ENCODE data around the gene AKAP10. TPM values are rescaled to one million over a fixed set of nuclear protein-coding genes. Genes with fewer than 3 reads are reported as not detected.

The AKAP10 gene
- total and polyA plus RNA-seq, 7 donors: 4.2 to 16.8 (median 11.1) TPM

GRCh38 chr17:20010936-20011335, 33.3 kb upstream of the AKAP10 start:
- Histone ChIP-seq H3K36me3 (ENCODE audit: insufficient read depth in 1 of 2, low read depth in 1 of 2) (no peaks in the 10 kb centered on the region), H3K27me3 (ENCODE audit: insufficient read depth in 3 of 3, low read length in 2 of 3) (peaks cover 0 to 53% (median 7%) of the 10 kb centered on the region in 3 donors), H3K4me3 (no peak overlapping the region), H3K9me3 (no peaks in the 10 kb centered on the region), H3K27ac (no peak overlapping the region), H3K4me1 (peaks cover 4% of the 10 kb centered on the region)
- intact Hi-C loops (cut with DNase I): no loop called here
- DNase-seq: no peak
- no peak for TF ChIP-seq CTCF (IDR thresholded peaks at IDR 0.05)
- WGBS, 3 donors: 63 to 83% (median 76%) methylated on average over 1 of the region's 1 CpG
- no peak for ATAC-seq

GRCh38 chr17:20010099-20010863, 32.7 kb upstream of the AKAP10 start:
- peaks cover 0 to 57% (median 7%) of the 10 kb centered on the region in 3 donors for H3K27me3 ChIP-seq (ENCODE audit: insufficient read depth in 3 of 3, low read length in 2 of 3)
- 17 to 20% (median 18%) methylated on average over 11 of the region's 11 CpGs for WGBS, 3 donors
- H3K4me1 ChIP-seq: peaks cover 4% of the 10 kb centered on the region
- H3K36me3 ChIP-seq (ENCODE audit: insufficient read depth in 1 of 2, low read depth in 1 of 2): no peaks in the 10 kb centered on the region
- no peak for TF ChIP-seq CTCF (IDR thresholded peaks at IDR 0.05)
- H3K9me3 ChIP-seq: no peaks in the 10 kb centered on the region
- DNase-seq: no peak
- ATAC-seq: peak in 2 of 4 donors; percentile 19 to 31
- intact Hi-C loops (cut with DNase I): no loop called here
- peak overlapping the region; percentile 43 for H3K27ac ChIP-seq
- H3K4me3 ChIP-seq: peak overlapping the region; percentile 72

GRCh38 chr17:20009302-20010098, 31.9 kb upstream of the AKAP10 start, which contains the start of gene SPECC1:
TSS of gene SPECC1 (plus strand) at chr17:20009359. CDS start at chr17:20096652, 87,293 bp downstream.
- ATAC-seq: peak; percentile 46 to 98 (median 95)
- Histone ChIP-seq H3K27me3 (ENCODE audit: insufficient read depth in 3 of 3, low read length in 2 of 3) (peaks cover 0 to 63% (median 7%) of the 10 kb centered on the region in 3 donors), H3K36me3 (ENCODE audit: insufficient read depth in 1 of 2, low read depth in 1 of 2) (no peaks in the 10 kb centered on the region), H3K9me3 (no peaks in the 10 kb centered on the region), H3K4me1 (peaks cover 4% of the 10 kb centered on the region), H3K27ac (peak within 1 kb of the TSS; percentile 43), H3K4me3 (peak within 1 kb of the TSS; percentile 72)
- WGBS, 3 donors: 0% methylated on average over 69 to 96 of the region's 96 CpGs
- TF ChIP-seq CTCF (IDR thresholded peaks at IDR 0.05): peak; percentile 97
- DNase-seq: peak; percentile 85 to 89
- intact Hi-C loops (cut with DNase I): loop anchor here (5.0 kb wide), 2 partner anchors 83 to 108 kb away; no protein-coding TSS in a partner anchor

- intact Hi-C loops (cut with DNase I): loop anchor here (5.0 kb wide), 2 partner anchors 83 to 108 kb away; no protein-coding TSS in a partner anchor
- TF ChIP-seq CTCF (IDR thresholded peaks at IDR 0.05): no peak
- WGBS, 3 donors: 0 to 1% (median 0%) methylated on average over 15 to 18 of the region's 18 CpGs
- DNase-seq (no peak), ATAC-seq (peak in 2 of 4 donors; percentile 17 to 99)
- Histone ChIP-seq H3K4me1 (peaks cover 4% of the 10 kb centered on the region), H3K27ac (no peak overlapping the region), H3K9me3 (no peaks in the 10 kb centered on the region), H3K36me3 (ENCODE audit: insufficient read depth in 1 of 2, low read depth in 1 of 2) (no peaks in the 10 kb centered on the region), H3K4me3 (peak overlapping the region; percentile 72), H3K27me3 (ENCODE audit: insufficient read depth in 3 of 3, low read length in 2 of 3) (peaks cover 0 to 62% (median 7%) of the 10 kb centered on the region in 3 donors)
These were observed 31.3 kb upstream of the AKAP10 start for GRCh38 chr17:20009052-20009301.
